Prostate gland (tissue), 2 donors: ENCODE results near the gene ELP1. TPM values are rescaled to one million over a fixed set of nuclear protein-coding genes. Genes with fewer than 3 reads are reported as not detected.

Experiments
- DNase-seq: peaks from one replicate; pipeline ENCODE4 v3.0.0-alpha.2; 2019; ENCODE audit warnings: low spot score
- H3K27ac ChIP-seq, 2 donors: fragments of 200-600 bp; sonication (generic); 2 replicates each; pipeline ENCODE4 v1.5.1; 2017 to 2019
- H3K27me3 ChIP-seq: fragments of 200-600 bp; sonication (generic); replicated peaks from 2 replicates; pipeline ENCODE4 v1.5.1; 2019; ENCODE audit not compliant: insufficient read depth
- H3K36me3 ChIP-seq, 2 donors: fragments of 200-600 bp; sonication (generic); 1 replicate in 1 of 2; 2 replicates in 1 of 2; pipeline versions ENCODE4 v1.5.1 to v1.8.1; 2017 to 2019
- H3K4me1 ChIP-seq: fragments of 200-600 bp; sonication (generic); replicated peaks from 2 replicates; pipeline ENCODE4 v1.5.1; 2019
- H3K4me3 ChIP-seq, 2 donors: fragments of 200-600 bp; sonication (generic); 2 replicates each; pipeline ENCODE4 v1.5.1; 2017 to 2019
- H3K9me3 ChIP-seq: fragments of 200-600 bp; sonication (generic); 2 replicates; pipeline ENCODE4 v1.5.1; 2017
- CTCF ChIP-seq, 4 experiments: fragments of 200-600 bp in 2 of 4; fragments of 450-650 bp in 2 of 4; sonication (generic) in 2 of 4; IDR thresholded peaks; 1 replicate in 3 of 4; 2 replicates in 1 of 4; pipeline ENCODE4 v1.5.1; 2016 to 2019; ENCODE audit warnings: antibody characterized with exemption in 4 of 4, mild to moderate bottlenecking in 2 of 4, moderate library complexity in 2 of 4
- POLR2A ChIP-seq: fragments of 450-650 bp; IDR thresholded peaks from one replicate; pipeline ENCODE4 v1.6.1; 2016; ENCODE audit warnings: antibody characterized with exemption, mild to moderate bottlenecking
- POLR2AphosphoS5 ChIP-seq: sonication (generic); formaldehyde crosslinking; IDR thresholded peaks from one replicate; pipeline ENCODE4 v1.6.1; 2017; ENCODE audit warnings: antibody characterized with exemption
- WGBS: methylation state at CpG from one replicate; pipeline ENCODE4 v1.1.5; 2018; 5-methylcytosine and 5-hydroxymethylcytosine counted together
- intact Hi-C: fragments of 100-400 bp; cut with DNase I; formaldehyde crosslinking; loops from one replicate; pipeline ENCODE4 v1.14.2; 2022
- total RNA-seq, 2 donors: library from RNA; depleted of rRNA; stranded (reverse); fragments of >200 nt; gene quantifications; one replicate each; pipeline ENCODE4 v1.1.0, GENCODE V29; 2016

ELP1 gene
- total RNA-seq, 2 donors from 2014 or later, result 18.4 to 30.3 TPM

GRCh38 chr9:108919517-108919916, 14.4 kb downstream of the ELP1 start:
- intact Hi-C loops, result no loop called here
- DNase-seq, result no peak
- Histone ChIP-seq H3K4me3 (no peak overlapping the region), H3K27ac (no peak overlapping the region), H3K36me3 (no peaks in the 10 kb centered on the region), H3K4me1 (no peaks in the 10 kb centered on the region), H3K9me3 (no peaks in the 10 kb centered on the region), H3K27me3 (no peaks in the 10 kb centered on the region)
- 88% methylated on average over 6 of the region's 6 CpGs for WGBS
- TF ChIP-seq CTCF (IDR thresholded peaks at IDR 0.05), result no peak
- TF ChIP-seq POLR2AphosphoS5, result no peak
- TF ChIP-seq POLR2A, result no peak

GRCh38 chr9:108913391-108913790, 20.5 kb downstream of the ELP1 start:
- DNase-seq, result no peak
- H3K27ac ChIP-seq, result no peak overlapping the region
- no peaks in the 10 kb centered on the region for H3K4me1 ChIP-seq
- intact Hi-C loops, result no loop called here
- TF ChIP-seq POLR2A (no peak), POLR2AphosphoS5 (no peak), CTCF (IDR thresholded peaks at IDR 0.05) (no peak)
- no peaks in the 10 kb centered on the region for H3K27me3 ChIP-seq
- no peaks in the 10 kb centered on the region for H3K9me3 ChIP-seq
- H3K36me3 ChIP-seq, result no peaks in the 10 kb centered on the region
- 95% methylated on average over 5 of the region's 5 CpGs for WGBS
- H3K4me3 ChIP-seq, result no peak overlapping the region

GRCh38 chr9:108911820-108912219, 22.1 kb downstream of the ELP1 start:
- no peak for DNase-seq
- Histone ChIP-seq H3K4me3 (no peak overlapping the region), H3K27ac (no peak overlapping the region), H3K27me3 (no peaks in the 10 kb centered on the region), H3K36me3 (no peaks in the 10 kb centered on the region), H3K9me3 (no peaks in the 10 kb centered on the region), H3K4me1 (no peaks in the 10 kb centered on the region)
- TF ChIP-seq POLR2AphosphoS5, result no peak
- TF ChIP-seq CTCF (IDR thresholded peaks at IDR 0.05), result no peak
- TF ChIP-seq POLR2A, result no peak
- 18% methylated on average over 1 of the region's 1 CpG for WGBS
- intact Hi-C loops, result no loop called here

GRCh38 chr9:108910914-108911313, 23.0 kb downstream of the ELP1 start:
- Histone ChIP-seq H3K27ac (no peak overlapping the region), H3K27me3 (no peaks in the 10 kb centered on the region), H3K9me3 (no peaks in the 10 kb centered on the region), H3K4me1 (no peaks in the 10 kb centered on the region), H3K4me3 (no peak overlapping the region), H3K36me3 (no peaks in the 10 kb centered on the region)
- TF ChIP-seq POLR2AphosphoS5, result no peak
- TF ChIP-seq POLR2A, result no peak
- no peak for TF ChIP-seq CTCF (IDR thresholded peaks at IDR 0.05)
- intact Hi-C loops, result no loop called here
- DNase-seq, result no peak
- 92% methylated on average over 2 of the region's 2 CpGs for WGBS

GRCh38 chr9:108910402-108910801, 23.5 kb downstream of the ELP1 start:
- Histone ChIP-seq H3K9me3 (no peaks in the 10 kb centered on the region), H3K36me3 (no peaks in the 10 kb centered on the region), H3K27ac (no peak overlapping the region), H3K4me1 (no peaks in the 10 kb centered on the region), H3K4me3 (no peak overlapping the region), H3K27me3 (no peaks in the 10 kb centered on the region)
- no peak for DNase-seq
- intact Hi-C loops, result no loop called here
- TF ChIP-seq CTCF (IDR thresholded peaks at IDR 0.05) (no peak), POLR2AphosphoS5 (no peak), POLR2A (no peak)
